ENCODE measurements around the gene PHF14.

Gene PHF14

GRCh38 chr7:11191574-11192220, 218.0 kb downstream of the PHF14 start:
- H3K4me3 Mint-ChIP-seq = no peak overlapping the region
- H3K27ac Mint-ChIP-seq (ENCODE audit: low read depth) = no peak overlapping the region
- H3K4me1 Mint-ChIP-seq = no peaks in the 10 kb centered on the region
- ATAC-seq (replicated peaks; ENCODE audit: extremely low read depth, poor library complexity, severe bottlenecking) (no peak), DNase-seq (ENCODE audit: low spot score in 2 of 2) (no peak)
- H3K9me3 Mint-ChIP-seq = no peaks in the 10 kb centered on the region
- H3K36me3 Mint-ChIP-seq (ENCODE audit: insufficient read depth) = no peaks in the 10 kb centered on the region
- H3K27me3 Mint-ChIP-seq = peaks cover 11% of the 10 kb centered on the region

- Mint-ChIP-seq H3K27me3 (peaks cover 11% of the 10 kb centered on the region), H3K4me3 (no peak overlapping the region), H3K4me1 (no peaks in the 10 kb centered on the region), H3K27ac (ENCODE audit: low read depth) (no peak overlapping the region), H3K36me3 (ENCODE audit: insufficient read depth) (no peaks in the 10 kb centered on the region), H3K9me3 (no peaks in the 10 kb centered on the region)
- DNase-seq (ENCODE audit: low spot score in 2 of 2) (no peak), ATAC-seq (replicated peaks; ENCODE audit: extremely low read depth, poor library complexity, severe bottlenecking) (no peak)
Observed at GRCh38 chr7:11192506-11192905, 218.8 kb downstream of the PHF14 start.

DNA sequence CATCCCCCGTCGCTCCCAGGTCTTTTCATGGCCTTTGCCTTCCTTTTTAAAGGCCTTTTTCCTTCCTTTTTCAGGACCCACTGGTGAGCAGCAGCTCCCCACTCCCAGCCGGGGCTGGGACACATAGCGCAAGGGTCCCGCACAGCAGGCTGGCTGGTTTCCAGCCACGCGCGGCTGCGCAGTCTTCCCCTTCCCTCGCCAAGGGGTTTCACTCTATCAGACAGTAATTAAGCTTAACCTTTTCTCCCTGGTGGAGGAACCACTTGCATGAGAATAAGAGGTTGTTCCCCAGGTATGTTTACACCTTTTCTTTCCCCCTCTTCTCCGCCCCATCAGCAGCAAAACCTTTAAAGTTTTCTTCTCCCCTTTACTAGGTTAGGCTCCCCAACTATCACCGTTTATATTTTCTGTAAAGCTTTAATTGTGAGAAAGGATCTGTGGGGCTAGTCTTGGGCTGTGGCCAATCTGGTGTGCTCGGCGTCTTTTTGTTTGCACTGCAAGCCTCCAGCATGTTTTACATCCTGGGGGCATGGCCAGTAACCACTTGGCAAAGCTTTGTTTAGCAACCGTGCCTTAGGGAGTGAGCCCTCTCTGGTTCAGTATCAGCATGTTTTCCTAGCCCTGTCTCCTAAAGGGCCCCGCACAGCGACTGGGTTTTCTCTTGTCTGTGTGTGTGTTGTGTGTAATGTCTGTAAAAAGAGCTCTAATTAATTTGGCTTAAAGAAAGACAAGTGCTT, 219.6 kb downstream of the PHF14 start:
- ATAC-seq (replicated peaks; ENCODE audit: extremely low read depth, poor library complexity, severe bottlenecking) (no peak), DNase-seq (ENCODE audit: low spot score in 2 of 2) (no peak)
- H3K36me3 Mint-ChIP-seq (ENCODE audit: insufficient read depth) = no peaks in the 10 kb centered on the region

GRCh38 chr7:11193888-11194287, 220.2 kb downstream of the PHF14 start:
- no peak overlapping the region for H3K4me3 Mint-ChIP-seq
- H3K9me3 Mint-ChIP-seq = no peaks in the 10 kb centered on the region
- ATAC-seq (replicated peaks; ENCODE audit: extremely low read depth, poor library complexity, severe bottlenecking) (no peak), DNase-seq (ENCODE audit: low spot score in 2 of 2) (no peak)
- no peaks in the 10 kb centered on the region for H3K36me3 Mint-ChIP-seq (ENCODE audit: insufficient read depth)
- peaks cover 11% of the 10 kb centered on the region for H3K27me3 Mint-ChIP-seq
- H3K4me1 Mint-ChIP-seq = no peaks in the 10 kb centered on the region
- H3K27ac Mint-ChIP-seq (ENCODE audit: low read depth) = no peak overlapping the region

More for the DNA sequence above, 219.6 kb downstream of the PHF14 start:
- no peak overlapping the region for H3K27ac Mint-ChIP-seq (ENCODE audit: low read depth)
- no peak overlapping the region for H3K4me3 Mint-ChIP-seq
- H3K9me3 Mint-ChIP-seq = no peaks in the 10 kb centered on the region
- peaks cover 11% of the 10 kb centered on the region for H3K27me3 Mint-ChIP-seq
- H3K4me1 Mint-ChIP-seq = no peaks in the 10 kb centered on the region

- ATAC-seq (replicated peaks; ENCODE audit: extremely low read depth, poor library complexity, severe bottlenecking) = no peak
- H3K27ac Mint-ChIP-seq (ENCODE audit: low read depth) = no peak overlapping the region
- no peaks in the 10 kb centered on the region for H3K36me3 Mint-ChIP-seq (ENCODE audit: insufficient read depth)
- no peak for DNase-seq (ENCODE audit: low spot score in 2 of 2)
- no peak overlapping the region for H3K4me3 Mint-ChIP-seq
- H3K27me3 Mint-ChIP-seq = peaks cover 11% of the 10 kb centered on the region
- H3K4me1 Mint-ChIP-seq = no peaks in the 10 kb centered on the region
- no peaks in the 10 kb centered on the region for H3K9me3 Mint-ChIP-seq
Observed at GRCh38 chr7:11194492-11194891, 220.8 kb downstream of the PHF14 start.

DNA sequence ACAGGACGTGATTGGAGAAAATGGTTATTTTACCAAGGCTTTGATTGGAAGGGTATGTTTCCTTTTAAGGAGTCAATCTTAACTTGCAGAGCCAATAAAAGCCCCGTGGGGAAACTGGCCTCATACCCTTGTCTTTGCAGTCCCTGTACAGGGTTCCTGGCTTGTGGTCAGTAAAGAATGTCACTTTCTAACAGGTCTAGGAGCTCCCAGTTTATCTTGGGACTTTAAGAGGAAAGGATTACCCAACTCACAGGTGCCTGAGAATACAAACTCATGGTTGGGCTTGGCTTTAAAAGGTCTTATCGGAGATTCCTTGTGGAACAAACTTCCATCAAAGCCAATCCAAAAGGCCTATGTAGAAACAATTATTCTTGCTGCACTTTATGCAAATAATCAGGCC, 221.8 kb downstream of the PHF14 start:
- no peaks in the 10 kb centered on the region for H3K9me3 Mint-ChIP-seq
- ATAC-seq (replicated peaks; ENCODE audit: extremely low read depth, poor library complexity, severe bottlenecking) = no peak
- H3K27ac Mint-ChIP-seq (ENCODE audit: low read depth) = no peak overlapping the region
- peaks cover 11% of the 10 kb centered on the region for H3K27me3 Mint-ChIP-seq
- H3K4me3 Mint-ChIP-seq = no peak overlapping the region
- no peaks in the 10 kb centered on the region for H3K4me1 Mint-ChIP-seq
- DNase-seq (ENCODE audit: low spot score in 2 of 2) = no peak
- no peaks in the 10 kb centered on the region for H3K36me3 Mint-ChIP-seq (ENCODE audit: insufficient read depth)

DNA sequence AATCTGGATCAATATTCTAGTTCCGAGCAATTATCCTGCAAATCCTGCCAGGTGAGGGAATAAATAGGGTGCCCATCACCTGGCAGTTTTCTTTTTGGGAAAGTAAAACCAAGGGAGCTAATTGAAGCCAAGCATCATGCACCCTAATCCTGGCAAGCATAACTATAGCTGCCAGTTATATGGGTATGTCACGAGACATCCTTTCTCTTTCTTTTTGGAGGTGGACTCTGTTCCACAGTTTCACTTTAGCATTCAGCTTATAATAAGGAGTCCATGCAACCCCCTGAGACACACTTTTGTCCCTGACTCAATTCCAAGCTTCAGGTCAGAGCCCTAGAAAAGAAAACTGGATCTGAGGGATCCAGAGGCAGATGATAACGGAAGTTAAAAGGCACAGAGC, 222.5 kb downstream of the PHF14 start:
- DNase-seq (ENCODE audit: low spot score in 2 of 2) (no peak), ATAC-seq (replicated peaks; ENCODE audit: extremely low read depth, poor library complexity, severe bottlenecking) (no peak)
- H3K27me3 Mint-ChIP-seq = peaks cover 11% of the 10 kb centered on the region
- H3K27ac Mint-ChIP-seq (ENCODE audit: low read depth) = no peak overlapping the region
- H3K36me3 Mint-ChIP-seq (ENCODE audit: insufficient read depth) = no peaks in the 10 kb centered on the region
- H3K4me3 Mint-ChIP-seq = no peak overlapping the region
- no peaks in the 10 kb centered on the region for H3K4me1 Mint-ChIP-seq
- no peaks in the 10 kb centered on the region for H3K9me3 Mint-ChIP-seq

DNA sequence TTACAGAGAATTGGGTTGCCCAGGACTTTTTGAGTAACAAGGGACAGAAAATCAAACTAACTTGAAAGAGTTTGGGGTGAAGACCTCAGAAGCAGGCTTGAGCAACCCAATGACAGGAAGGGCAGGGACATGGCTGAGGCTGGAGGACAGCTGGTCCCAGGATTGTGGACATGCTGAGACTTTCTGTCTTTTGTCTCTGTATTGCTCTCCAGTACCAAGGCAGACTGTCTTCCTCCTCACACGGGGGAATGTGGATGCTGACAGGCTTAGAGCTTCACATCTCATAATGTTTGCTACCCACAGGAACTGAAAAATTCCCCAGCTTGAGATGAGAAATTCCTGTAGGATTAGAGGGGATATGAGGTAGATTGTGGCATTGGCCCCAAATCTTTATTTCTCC, 229.6 kb downstream of the PHF14 start:
- no peaks in the 10 kb centered on the region for H3K36me3 Mint-ChIP-seq (ENCODE audit: insufficient read depth)
- DNase-seq (ENCODE audit: low spot score in 2 of 2) (no peak), ATAC-seq (replicated peaks; ENCODE audit: extremely low read depth, poor library complexity, severe bottlenecking) (no peak)
- H3K9me3 Mint-ChIP-seq = no peaks in the 10 kb centered on the region
- no peak overlapping the region for H3K4me3 Mint-ChIP-seq
- no peaks in the 10 kb centered on the region for H3K4me1 Mint-ChIP-seq
- H3K27me3 Mint-ChIP-seq = no peaks in the 10 kb centered on the region
- no peak overlapping the region for H3K27ac Mint-ChIP-seq (ENCODE audit: low read depth)

GRCh38 chr7:11203683-11204082, 230.0 kb downstream of the PHF14 start:
- Mint-ChIP-seq H3K4me3 (no peak overlapping the region), H3K9me3 (no peaks in the 10 kb centered on the region), H3K36me3 (ENCODE audit: insufficient read depth) (no peaks in the 10 kb centered on the region), H3K4me1 (no peaks in the 10 kb centered on the region), H3K27me3 (no peaks in the 10 kb centered on the region), H3K27ac (ENCODE audit: low read depth) (no peak overlapping the region)
- DNase-seq (ENCODE audit: low spot score in 2 of 2) (no peak), ATAC-seq (replicated peaks; ENCODE audit: extremely low read depth, poor library complexity, severe bottlenecking) (no peak)

DNA sequence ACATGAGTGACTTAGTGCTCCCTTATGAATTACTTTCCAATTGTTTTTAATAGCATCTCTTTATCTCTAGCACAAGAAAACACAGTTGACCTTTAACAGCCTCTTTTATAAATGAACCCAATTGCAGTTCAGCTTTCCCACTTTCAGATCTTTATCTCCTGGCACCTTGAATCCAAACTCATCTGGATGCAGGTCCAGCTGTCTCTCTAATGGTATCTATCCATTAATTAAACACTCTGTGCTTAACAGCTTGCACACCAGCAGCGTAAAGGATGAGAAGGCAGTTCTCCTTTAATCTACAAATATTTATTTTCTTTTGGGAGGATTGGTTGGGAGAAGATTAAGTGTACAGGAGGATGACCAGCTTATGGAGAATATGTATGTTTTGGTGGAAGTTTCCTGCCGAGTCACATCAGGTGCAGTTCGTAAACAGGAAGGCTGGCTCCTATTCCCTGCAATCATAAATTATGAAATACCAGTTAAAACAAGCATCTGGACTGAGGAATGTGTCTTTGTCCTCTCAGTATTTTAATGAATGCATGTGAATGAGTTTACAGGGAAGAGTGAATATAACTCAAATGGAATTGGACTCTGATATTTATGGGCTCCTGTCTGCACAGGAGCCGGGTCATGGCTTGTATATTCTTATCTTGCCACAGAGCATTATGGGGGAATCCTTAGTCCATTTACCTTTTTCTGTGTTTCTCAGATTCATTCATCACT, 232.7 kb downstream of the PHF14 start:
- peaks cover 1% of the 10 kb centered on the region for H3K36me3 Mint-ChIP-seq (ENCODE audit: insufficient read depth)
- ATAC-seq (replicated peaks; ENCODE audit: extremely low read depth, poor library complexity, severe bottlenecking) (no peak), DNase-seq (ENCODE audit: low spot score in 2 of 2) (no peak)
- H3K4me3 Mint-ChIP-seq = no peak overlapping the region
- no peak overlapping the region for H3K27ac Mint-ChIP-seq (ENCODE audit: low read depth)
- H3K4me1 Mint-ChIP-seq = no peaks in the 10 kb centered on the region
- no peaks in the 10 kb centered on the region for H3K9me3 Mint-ChIP-seq
- no peaks in the 10 kb centered on the region for H3K27me3 Mint-ChIP-seq

DNA sequence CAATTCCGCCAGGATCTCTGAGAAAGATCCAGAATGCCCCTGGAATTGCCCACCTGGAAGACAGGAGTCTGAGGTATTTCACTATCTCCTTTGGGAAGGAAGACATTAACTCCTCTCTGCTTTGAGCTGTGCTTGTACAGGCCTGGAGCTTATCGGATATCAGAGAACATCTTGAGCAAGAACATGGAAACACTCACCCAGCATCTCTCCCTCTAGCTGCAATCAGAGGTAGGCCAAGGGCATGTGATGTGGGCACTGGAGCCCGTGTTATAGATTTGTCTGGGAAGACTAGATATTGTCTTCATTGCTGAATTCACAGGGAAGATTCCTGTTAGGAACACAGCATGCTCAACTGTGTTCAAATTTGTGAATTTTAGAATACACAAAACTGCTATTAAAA, 233.9 kb downstream of the PHF14 start:
- Mint-ChIP-seq H3K4me1 (no peaks in the 10 kb centered on the region), H3K27ac (ENCODE audit: low read depth) (no peak overlapping the region), H3K9me3 (no peaks in the 10 kb centered on the region), H3K4me3 (no peak overlapping the region), H3K27me3 (no peaks in the 10 kb centered on the region), H3K36me3 (ENCODE audit: insufficient read depth) (peaks cover 1% of the 10 kb centered on the region)
- ATAC-seq (replicated peaks; ENCODE audit: extremely low read depth, poor library complexity, severe bottlenecking) = no peak
- DNase-seq (ENCODE audit: low spot score in 2 of 2) = no peak

DNA sequence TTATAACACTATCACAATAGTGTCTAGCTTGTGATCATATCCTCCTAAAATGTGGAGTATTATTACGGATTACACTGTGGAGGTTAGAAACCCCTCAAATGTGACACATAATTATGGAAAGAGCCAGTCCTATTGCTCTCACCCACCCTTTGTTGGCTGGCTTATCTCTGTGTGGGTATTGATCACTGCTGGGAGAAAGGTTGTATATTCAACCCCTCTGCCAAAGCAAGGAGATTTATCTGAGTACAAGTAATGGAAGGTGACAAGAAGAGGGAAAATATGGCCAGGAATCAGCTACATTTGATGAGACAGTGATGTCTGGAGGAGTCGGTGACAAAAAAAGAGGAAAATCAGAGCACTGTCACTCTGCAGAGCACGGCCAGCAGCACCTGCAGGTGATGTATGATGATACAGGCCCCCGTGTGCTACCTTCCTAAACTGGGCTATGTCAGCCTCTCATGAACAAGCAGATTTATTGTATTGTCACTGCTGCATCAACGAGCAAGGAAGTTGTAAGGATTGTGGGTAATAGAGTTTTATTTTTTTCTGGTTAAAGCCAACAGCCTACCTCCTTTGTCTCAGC, 235.3 kb downstream of the PHF14 start:
- Mint-ChIP-seq H3K4me3 (no peak overlapping the region), H3K27ac (ENCODE audit: low read depth) (no peak overlapping the region), H3K27me3 (no peaks in the 10 kb centered on the region), H3K36me3 (ENCODE audit: insufficient read depth) (peaks cover 1% of the 10 kb centered on the region), H3K9me3 (no peaks in the 10 kb centered on the region), H3K4me1 (no peaks in the 10 kb centered on the region)
- ATAC-seq (replicated peaks; ENCODE audit: extremely low read depth, poor library complexity, severe bottlenecking) (no peak), DNase-seq (ENCODE audit: low spot score in 2 of 2) (no peak)
